ENCODE data around the gene DUSP6. TPM values are rescaled to one million over a fixed set of nuclear protein-coding genes. Genes with fewer than 3 reads are reported as not detected.
A peak's percentile ranks its signal among the peaks of the same experiment; 100 is the strongest.

DUSP6 gene
- total and polyA plus RNA-seq, 2 donors (not counting 1 experiment from before 2014, with no cell fraction given): 7.0 to 50.0 TPM

- TF ChIP-seq EZH2 (IDR thresholded peaks at IDR 0.05; ENCODE audit: low read length, missing control alignments) (no peak), CTCF (conservative IDR thresholded peaks at IDR 0.05 in 1 of 2, IDR thresholded peaks at IDR 0.05 in 1 of 2; ENCODE audit: low read depth in 1 of 2, low read length in 2 of 2) (no peak)
- H4K20me1 ChIP-seq (ENCODE audit: control insufficient read depth, extremely low read depth, insufficient read depth, low read length): no peaks in the 10 kb centered on the region
- H3K9me3 ChIP-seq (ENCODE audit: control insufficient read depth, insufficient read depth, low read depth, low read length): no peaks in the 10 kb centered on the region
- no peaks in the 10 kb centered on the region for H3K27me3 ChIP-seq (ENCODE audit: control insufficient read depth, insufficient read depth, low read length)
- no peak overlapping the region for H3K9ac ChIP-seq (ENCODE audit: insufficient read depth, low read length)
- no peak overlapping the region for H2AFZ ChIP-seq (ENCODE audit: low read length)
- peak overlapping the region; percentile 45 for H3K27ac ChIP-seq (ENCODE audit: insufficient read depth, low read length)
- peak; percentile 71 to 74 for DNase-seq (ENCODE audit: low read depth in 2 of 2)
- H3K36me3 ChIP-seq (ENCODE audit: control insufficient read depth, insufficient read depth, low read length): peaks cover 4% of the 10 kb centered on the region
- H3K4me2 ChIP-seq (ENCODE audit: extremely low read depth, insufficient read depth, low read length): peak overlapping the region; percentile 78
- peaks cover 12% of the 10 kb centered on the region for H3K4me1 ChIP-seq (ENCODE audit: control insufficient read depth, extremely low read depth, insufficient read depth, low read length)
- H3K79me2 ChIP-seq (ENCODE audit: control insufficient read depth, insufficient read depth, low read length): peaks cover 43% of the 10 kb centered on the region
- peak overlapping the region in 3 of 4 experiments; percentile 3 to 7 (median 3) for H3K4me3 ChIP-seq (replicated peaks in 1 of 4; ENCODE audit: control extremely low read depth in 1 of 4, insufficient read depth in 1 of 4, low read depth in 3 of 4, low read length in 4 of 4)
These were observed 5.5 kb downstream of the DUSP6 start for GRCh38 chr12:89346741-89347324.

- Histone ChIP-seq H3K4me3 (replicated peaks in 1 of 4; ENCODE audit: control extremely low read depth in 1 of 4, insufficient read depth in 1 of 4, low read depth in 3 of 4, low read length in 4 of 4) (peak overlapping the region in 1 of 4 experiments; percentile 3), H3K27ac (ENCODE audit: insufficient read depth, low read length) (peak overlapping the region; percentile 45), H3K79me2 (ENCODE audit: control insufficient read depth, insufficient read depth, low read length) (peaks cover 36% of the 10 kb centered on the region)
These were observed 6.2 kb downstream of the DUSP6 start for GRCh38 chr12:89345830-89346740.

More at GRCh38 chr12:89345830-89346740, 6.2 kb downstream of the DUSP6 start:
- Histone ChIP-seq H3K4me1 (ENCODE audit: control insufficient read depth, extremely low read depth, insufficient read depth, low read length) (peaks cover 12% of the 10 kb centered on the region), H2AFZ (ENCODE audit: low read length) (no peak overlapping the region), H3K9me3 (ENCODE audit: control insufficient read depth, insufficient read depth, low read depth, low read length) (no peaks in the 10 kb centered on the region), H4K20me1 (ENCODE audit: control insufficient read depth, extremely low read depth, insufficient read depth, low read length) (no peaks in the 10 kb centered on the region), H3K9ac (ENCODE audit: insufficient read depth, low read length) (no peak overlapping the region), H3K4me2 (ENCODE audit: extremely low read depth, insufficient read depth, low read length) (peak overlapping the region; percentile 78), H3K36me3 (ENCODE audit: control insufficient read depth, insufficient read depth, low read length) (peaks cover 4% of the 10 kb centered on the region), H3K27me3 (ENCODE audit: control insufficient read depth, insufficient read depth, low read length) (no peaks in the 10 kb centered on the region)
- DNase-seq (ENCODE audit: low read depth in 2 of 2): peak; percentile 69 to 72
- TF ChIP-seq CTCF (conservative IDR thresholded peaks at IDR 0.05 in 1 of 2, IDR thresholded peaks at IDR 0.05 in 1 of 2; ENCODE audit: low read depth in 1 of 2, low read length in 2 of 2): no peak
- TF ChIP-seq EZH2 (IDR thresholded peaks at IDR 0.05; ENCODE audit: low read length, missing control alignments): no peak
